IMR-90 (cell line): ENCODE results near the gene RNF32. TPM values are rescaled to one million over a fixed set of nuclear protein-coding genes. Genes with fewer than 3 reads are reported as not detected.

Experiments used
- ATAC-seq: fragments of 200-7000 bp; cut with Tn5 transposase; 2 replicates; pipeline ENCODE4 v1.9.1; 2020; ENCODE audit warnings: low read depth, mild to moderate bottlenecking, moderate library complexity
- BruUV-seq: library from RNA; stranded (reverse); fragments of 400-500 nt; replicated peaks from 2 replicates; lab custom pipeline; 2021; lab: Mats Ljungman, UMichigan
- CTCF ChIA-PET: fragments of 300-600 bp; formaldehyde crosslinking; extraction: SDS; loops from one replicate; lab custom pipeline; 2021; ENCODE audit warnings: antibody characterized with exemption; lab: Yijun Ruan, JAX
- POLR2A ChIA-PET: fragments of 300-600 bp; sonication (Branson Sonifier 250); formaldehyde crosslinking; loops from one replicate; lab custom pipeline; 2022; ENCODE audit warnings: antibody characterized with exemption; ENCODE audit not compliant: unreplicated experiment; lab: Charles Lee
- DNase-seq: peaks from one replicate; pipeline ENCODE4 v3.0.0; 2013
- H2AFZ ChIP-seq: replicated peaks from 2 replicates; pipeline ENCODE3; 2013; ENCODE audit warnings: low read length, mild to moderate bottlenecking; ENCODE audit not compliant: poor library complexity
- H2AK5ac ChIP-seq: 2 replicates; pipeline ENCODE4 v1.6.1; 2013; ENCODE audit warnings: low read depth, low read length, inconsistent platforms
- H2AK9ac ChIP-seq: replicated peaks from 2 replicates; pipeline ENCODE3; 2013; ENCODE audit warnings: mild to moderate bottlenecking, low read depth, low read length, moderate library complexity; ENCODE audit not compliant: poor library complexity
- H2BK120ac ChIP-seq: 2 replicates; pipeline ENCODE4 v1.6.1; 2013; ENCODE audit warnings: low read depth, low read length, inconsistent platforms
- H2BK15ac ChIP-seq: 3 replicates; pipeline ENCODE4 v1.6.1; 2013; ENCODE audit warnings: low read depth, low read length, inconsistent platforms
- H2BK20ac ChIP-seq: 2 replicates; pipeline ENCODE4 v1.6.1; 2013; ENCODE audit warnings: low read depth, mild to moderate bottlenecking, inconsistent platforms, low read length, moderate library complexity
- H2BK5ac ChIP-seq: 2 replicates; pipeline ENCODE4 v1.6.1; 2013; ENCODE audit warnings: mild to moderate bottlenecking, low read depth, low read length, inconsistent platforms; ENCODE audit not compliant: poor library complexity, severe bottlenecking
- H3K14ac ChIP-seq: replicated peaks from 2 replicates; pipeline ENCODE4 v1.6.1; 2013; ENCODE audit warnings: low read depth, low read length, inconsistent platforms
- H3K18ac ChIP-seq: 2 replicates; pipeline ENCODE4 v1.6.1; 2013; ENCODE audit warnings: low read depth, low read length, control low read depth
- H3K23ac ChIP-seq: 2 replicates; pipeline ENCODE4 v1.6.1; 2013; ENCODE audit warnings: low read depth, low read length, inconsistent platforms
- H3K27ac ChIP-seq: 2 replicates; pipeline ENCODE4 v1.5.1; 2013; ENCODE audit warnings: mild to moderate bottlenecking, control low read depth, low read length; ENCODE audit not compliant: insufficient read depth
- H3K27me3 ChIP-seq: 2 replicates; pipeline ENCODE4 v1.6.1; 2013; ENCODE audit warnings: low read length; ENCODE audit not compliant: control insufficient read depth, insufficient read depth
- H3K36me3 ChIP-seq: 2 replicates; pipeline ENCODE4 v1.6.1; 2013; ENCODE audit warnings: low read length, mixed read lengths; ENCODE audit not compliant: control insufficient read depth, insufficient read depth
- H3K4ac ChIP-seq: 2 replicates; pipeline ENCODE4 v1.6.1; 2013; ENCODE audit warnings: low read depth, low read length, inconsistent platforms
- H3K4me1 ChIP-seq: 2 replicates; pipeline ENCODE4 v1.6.1; 2013; ENCODE audit warnings: low read length, mixed read lengths; ENCODE audit not compliant: control insufficient read depth, insufficient read depth
- H3K4me2 ChIP-seq: 2 replicates; pipeline ENCODE4 v1.6.1; 2013; ENCODE audit warnings: low read depth, mild to moderate bottlenecking, control low read depth, low read length, moderate library complexity
- H3K4me3 ChIP-seq: 2 replicates; pipeline ENCODE4 v1.5.1; 2013; ENCODE audit warnings: low read depth, mild to moderate bottlenecking, control low read depth, low read length, moderate library complexity; ENCODE audit not compliant: insufficient read depth
- H3K56ac ChIP-seq: 2 replicates; pipeline ENCODE4 v1.6.1; 2013; ENCODE audit warnings: low read length, inconsistent platforms; ENCODE audit not compliant: insufficient read depth; ENCODE audit errors: extremely low read depth
- H3K79me1 ChIP-seq, 2 experiments: 2 replicates each; pipeline ENCODE4 v1.6.1; 2013; ENCODE audit warnings: low read length in 2 of 2, inconsistent platforms in 1 of 2, low read depth in 1 of 2
- H3K9ac ChIP-seq: 2 replicates; pipeline ENCODE4 v1.6.1; 2013; ENCODE audit warnings: low read depth, low read length, control low read depth
- H3K9me1 ChIP-seq: 2 replicates; pipeline ENCODE4 v1.6.1; 2013; ENCODE audit warnings: low read length, inconsistent platforms; ENCODE audit not compliant: insufficient read depth
- H3K9me3 ChIP-seq: 2 replicates; pipeline ENCODE4 v1.6.1; 2013; ENCODE audit warnings: low read length; ENCODE audit not compliant: control insufficient read depth, insufficient read depth
- H4K20me1 ChIP-seq: 2 replicates; pipeline ENCODE4 v1.6.1; 2013; ENCODE audit warnings: low read length, inconsistent platforms; ENCODE audit not compliant: insufficient read depth
- H4K5ac ChIP-seq: 2 replicates; pipeline ENCODE4 v1.6.1; 2013; ENCODE audit warnings: mild to moderate bottlenecking, low read depth, low read length, control low read depth
- H4K8ac ChIP-seq, 2 experiments: 2 replicates each; pipeline ENCODE4 v1.6.1; 2013; ENCODE audit warnings: low read depth in 2 of 2, low read length in 2 of 2, control low read depth in 1 of 2, inconsistent platforms in 1 of 2
- H4K91ac ChIP-seq: 2 replicates; pipeline ENCODE4 v1.6.1; 2013; ENCODE audit warnings: low read depth, low read length, inconsistent platforms; ENCODE audit not compliant: insufficient read depth
- CHD1 ChIP-seq: IDR thresholded peaks from 2 replicates; pipeline ENCODE4 v1.6.1; 2012; ENCODE audit warnings: low read depth, low read length, improper control_type of control experiment
- MAFK ChIP-seq: IDR thresholded peaks from 2 replicates; pipeline ENCODE4 v1.6.1; 2012; ENCODE audit warnings: low read depth, low read length, improper control_type of control experiment
- dilution Hi-C: fragments of 300-500 bp; cut with HindIII; formaldehyde crosslinking; loops from one replicate; pipeline ENCODE4 v1.14.3; 2018; ENCODE audit warnings: low sequenced_read_pairs; ENCODE audit not compliant: unreplicated experiment
- in situ Hi-C: fragments of 300-500 bp; cut with MboI; formaldehyde crosslinking; loops from 3 replicates; pipeline ENCODE4 v1.14.3; 2019; ENCODE audit warnings: low sequenced_read_pairs, inconsistent platforms, mixed read lengths
- intact Hi-C: fragments of 100-400 bp; cut with micrococcal nuclease; formaldehyde crosslinking; loops from 2 replicates; pipeline ENCODE4 v1.10.0; 2022
- polyA plus RNA-seq, 3 experiments: library from polyadenylated mRNA; depleted of rRNA; stranded (reverse); fragments of >200 nt; gene quantifications; 2 replicates each; pipeline ENCODE4 v1.2.3, GENCODE V29; 2012; ENCODE audit warnings: low replicate concordance in 1 of 3
- total RNA-seq: library from RNA; depleted of rRNA; stranded (reverse); fragments of >200 nt; gene quantifications from 2 replicates; pipeline ENCODE4 v1.2.3, GENCODE V29; 2012

The RNF32 gene
- total and polyA plus RNA-seq, 2 of the 4 experiments (the other 2 are of a cell fraction): 0.36 to 0.63 TPM

GRCh38 chr7:156725936-156726335 is 85.4 kb downstream of the RNF32 start:
- DNase-seq (no peak), ATAC-seq (no peak)
- Histone ChIP-seq H2AK9ac (no peak overlapping the region), H3K4me3 (no peak overlapping the region), H4K8ac (no peak overlapping the region), H2AK5ac (no peak overlapping the region), H3K27me3 (no peaks in the 10 kb centered on the region), H4K5ac (no peak overlapping the region), H3K56ac (no peak overlapping the region), H3K9me1 (no peaks in the 10 kb centered on the region), H3K23ac (no peak overlapping the region), H2BK5ac (no peak overlapping the region), H3K18ac (no peak overlapping the region), H4K91ac (no peak overlapping the region), H2BK15ac (no peak overlapping the region), H3K14ac (no peak overlapping the region), H2AFZ (no peak overlapping the region), H2BK120ac (no peak overlapping the region), H3K4me2 (no peak overlapping the region), H3K36me3 (no peaks in the 10 kb centered on the region), H2BK20ac (no peak overlapping the region), H3K27ac (no peak overlapping the region), H3K4me1 (no peaks in the 10 kb centered on the region; the same call in 1 of the 2 replicates), H4K20me1 (no peaks in the 10 kb centered on the region), H3K9me3 (no peaks in the 10 kb centered on the region), H3K4ac (no peak overlapping the region), H3K9ac (no peak overlapping the region), H3K79me1 (peaks cover 5 to 11% of the 10 kb centered on the region in 2 experiments; a peak in 3 of 4 replicates)
- BruUV-seq: no TSS peak
- TF ChIP-seq CHD1 (no peak), MAFK (0 out of 2 replicates have a peak, but pooled peaks have one; percentile 23)
- CTCF ChIA-PET: interaction anchor here (0.6 kb wide), 1 partner anchor 20 kb away, joined by 3 read pairs; no protein-coding TSS in a partner anchor
- POLR2A ChIA-PET: interaction anchor here (0.6 kb wide), 1 partner anchor 616 kb away, joined by 19 read pairs; no protein-coding TSS in a partner anchor
- intact Hi-C loops (no loop called here), dilution Hi-C loops (no loop called here), in situ Hi-C loops (no loop called here)
